ENCODE data around the gene RTKN2.
"Not testable (repeated sequence)": the region's sequence is repeated elsewhere in the genome, so short reads cannot be mapped to it uniquely, and the experiment has no call there.

The RTKN2 gene

DNA sequence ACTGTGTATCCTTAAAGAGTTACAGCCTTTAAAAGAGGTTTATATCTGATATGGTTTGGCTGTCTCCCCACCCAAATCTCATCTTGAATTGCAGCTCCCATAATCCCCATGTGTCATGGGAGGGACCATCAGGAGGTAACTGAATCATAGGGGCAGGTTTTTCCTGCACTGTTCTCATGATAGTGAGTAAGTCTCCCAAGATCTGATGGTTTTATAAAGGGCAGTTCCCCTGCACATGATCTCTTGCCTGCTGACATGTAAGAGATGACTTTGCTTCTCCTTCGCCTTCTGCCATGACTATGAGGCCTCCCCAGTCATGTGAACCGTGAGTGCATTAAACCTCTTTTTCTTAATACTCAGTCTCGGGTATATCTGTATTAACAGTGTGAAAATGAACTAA, 9.7 kb downstream of the RTKN2 start:
- no peak for DNase-seq

DNA sequence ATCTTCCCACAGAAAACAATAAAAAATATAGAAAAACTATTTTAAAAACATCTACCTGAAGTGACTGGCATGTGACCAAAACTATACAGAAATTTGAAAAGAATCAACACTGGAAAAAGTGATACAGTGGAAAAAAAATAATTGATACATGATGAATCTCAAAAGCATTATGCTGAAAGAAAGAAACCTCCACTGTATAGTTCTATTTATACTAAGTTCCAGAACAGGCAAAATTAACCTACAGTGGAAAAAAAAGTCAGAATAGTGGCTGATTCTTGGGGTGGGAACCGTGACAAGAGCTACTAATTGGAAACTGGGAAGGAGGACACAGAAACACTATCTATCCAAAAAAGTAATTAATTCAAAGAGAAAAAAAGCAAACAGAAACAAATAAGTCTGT, 14.9 kb downstream of the RTKN2 start:
- no peak for DNase-seq

DNA sequence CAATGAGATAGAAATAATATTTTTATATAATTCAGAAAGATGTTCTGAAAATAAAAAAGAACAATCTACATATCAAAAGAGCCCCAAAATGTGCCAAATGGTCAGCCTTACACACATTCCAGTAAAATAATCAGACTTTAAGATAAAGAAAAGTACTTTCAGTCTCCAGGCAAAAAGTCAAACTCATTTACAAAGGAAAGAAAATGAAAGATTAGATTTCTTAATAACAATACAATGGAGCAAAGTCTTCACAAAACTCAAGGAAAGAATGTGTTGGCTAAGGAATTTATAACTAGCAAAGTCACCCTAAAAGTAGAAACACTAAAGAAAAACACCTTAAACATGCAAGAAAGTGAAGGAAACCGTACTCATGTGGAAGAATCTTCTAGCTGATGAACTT, 16.6 kb downstream of the RTKN2 start:
- DNase-seq: no peak

DNA sequence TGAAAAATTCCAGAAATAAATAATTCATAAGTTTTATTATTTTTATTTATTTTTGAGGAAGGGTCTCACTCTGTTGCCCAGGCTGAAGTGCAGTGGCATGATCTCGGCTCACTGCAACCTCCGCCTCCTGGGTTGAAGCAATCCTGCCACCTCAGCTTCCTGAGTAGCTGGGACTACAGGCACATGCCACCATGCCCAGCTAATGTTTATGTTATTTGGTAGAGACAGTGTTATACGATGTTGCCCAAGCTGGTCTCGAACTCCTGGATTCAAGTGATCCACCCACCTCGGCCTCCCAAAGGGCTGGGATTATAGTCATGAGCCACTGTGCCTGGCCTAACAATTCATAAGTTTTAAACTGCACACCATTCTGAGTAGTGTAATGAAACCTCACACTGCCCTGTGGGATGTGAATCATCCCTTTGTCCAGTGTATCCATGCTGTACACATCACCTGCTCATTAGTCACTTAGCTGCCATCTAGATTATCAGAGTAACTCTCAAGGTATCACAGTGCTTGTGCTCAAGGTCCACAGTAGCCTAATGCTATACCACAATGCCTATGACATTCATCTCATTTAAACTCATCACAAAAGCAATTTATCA, 17.9 kb downstream of the RTKN2 start:
- no peak for DNase-seq

DNA sequence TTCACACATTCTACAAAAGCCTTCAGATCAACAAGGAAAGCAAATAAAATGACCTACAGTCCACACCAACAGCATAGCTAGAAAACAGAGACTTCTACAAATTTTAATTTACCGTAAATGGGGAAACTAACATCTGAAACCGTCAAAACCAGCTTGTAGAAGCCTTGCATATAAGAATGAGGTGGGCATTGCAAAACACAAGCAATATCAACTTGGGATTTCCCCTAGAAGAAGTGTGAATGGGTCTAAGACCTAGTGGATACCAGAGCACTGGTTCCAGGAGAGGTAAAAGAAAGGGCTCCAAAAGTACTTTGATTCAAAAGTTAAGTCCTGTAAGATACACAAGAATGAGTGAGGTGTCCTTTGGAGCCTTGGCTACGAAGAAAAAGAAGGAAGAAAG, 18.7 kb downstream of the RTKN2 start:
- no peak for DNase-seq

DNA sequence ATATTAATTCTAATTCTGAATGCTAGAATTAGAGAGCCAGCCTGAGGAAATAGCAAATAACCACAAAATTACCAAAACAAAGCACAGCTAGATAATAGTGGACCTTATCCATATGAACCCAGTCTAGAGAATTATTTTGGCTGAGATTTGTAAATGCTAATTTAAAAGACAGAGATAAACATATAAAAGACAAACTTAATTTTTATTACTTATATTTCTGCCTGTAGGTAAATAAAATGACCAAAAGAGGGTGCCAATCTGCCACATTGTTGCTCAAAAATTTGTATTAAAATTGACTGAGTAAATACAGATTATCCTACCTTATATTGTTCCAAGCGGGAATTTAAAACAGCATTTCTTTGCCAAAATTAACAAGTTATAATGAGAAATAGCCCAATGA, 20.2 kb downstream of the RTKN2 start:
- DNase-seq: no peak

DNA sequence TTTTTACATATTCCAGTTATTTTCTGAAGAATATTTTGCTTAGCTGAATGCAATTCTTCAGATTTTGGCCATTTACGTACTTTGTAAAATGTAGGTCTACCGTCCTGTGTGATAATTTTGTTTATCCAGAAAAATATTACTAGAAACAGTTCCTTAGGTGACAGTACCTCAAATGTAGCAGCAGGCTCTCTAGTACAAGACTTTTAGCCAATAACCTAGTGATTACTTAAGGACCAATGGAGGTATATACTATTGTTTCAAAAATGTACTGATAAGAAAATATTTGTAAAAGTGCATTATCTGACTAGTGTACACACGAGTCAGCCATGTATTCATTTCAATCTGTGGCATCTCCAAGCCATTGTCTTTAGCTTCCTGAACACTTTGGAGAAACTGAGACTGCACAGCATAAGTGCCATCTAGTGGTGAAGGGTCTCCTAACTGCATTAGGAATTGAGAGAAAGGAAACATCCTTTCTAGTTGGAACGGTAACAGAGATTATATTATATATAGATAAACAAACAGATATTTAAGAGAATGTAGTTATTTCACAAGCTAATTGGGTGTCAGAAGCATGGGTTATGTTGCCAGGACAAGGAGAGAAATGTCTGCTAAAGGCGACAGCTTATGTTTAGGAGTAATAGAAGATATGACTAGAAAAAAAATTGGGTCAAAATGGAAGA, 23.7 kb downstream of the RTKN2 start:
- DNase-seq: peak; percentile 24

DNA sequence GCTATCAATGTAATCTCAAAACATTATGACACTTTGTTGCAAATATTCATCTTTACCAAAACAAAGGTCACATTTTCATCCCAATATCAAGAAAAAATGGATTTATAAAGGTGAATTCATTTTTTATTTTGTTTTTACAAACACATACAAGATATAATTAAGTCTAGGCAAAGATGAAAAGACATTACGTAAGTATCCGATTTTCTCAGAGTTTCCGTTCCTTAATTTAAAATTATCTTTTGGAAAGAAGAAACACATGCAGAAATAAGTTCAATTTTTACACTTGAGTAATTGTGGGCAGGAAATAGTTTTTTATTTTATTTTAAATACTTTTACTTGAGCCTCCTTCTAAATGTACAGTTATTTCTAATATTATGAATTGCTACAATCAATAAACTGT, 24.6 kb downstream of the RTKN2 start:
- no peak for DNase-seq

DNA sequence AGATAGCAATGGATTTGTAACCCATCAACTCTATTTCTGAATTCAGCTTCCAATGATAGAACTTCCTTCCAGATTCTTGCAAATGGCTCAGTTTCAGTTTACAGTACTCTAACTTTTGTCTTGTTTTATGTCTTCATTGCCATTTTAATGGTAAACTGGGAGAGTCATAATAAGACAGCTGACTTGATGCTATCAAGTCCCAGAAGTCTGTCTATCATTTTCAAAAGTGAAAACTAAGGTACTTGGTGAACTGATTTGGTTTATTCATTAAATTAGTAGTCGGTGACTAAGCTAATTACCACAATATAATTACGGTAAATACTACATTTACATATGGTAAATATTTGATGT, 25.0 kb downstream of the RTKN2 start:
- DNase-seq: no peak

DNA sequence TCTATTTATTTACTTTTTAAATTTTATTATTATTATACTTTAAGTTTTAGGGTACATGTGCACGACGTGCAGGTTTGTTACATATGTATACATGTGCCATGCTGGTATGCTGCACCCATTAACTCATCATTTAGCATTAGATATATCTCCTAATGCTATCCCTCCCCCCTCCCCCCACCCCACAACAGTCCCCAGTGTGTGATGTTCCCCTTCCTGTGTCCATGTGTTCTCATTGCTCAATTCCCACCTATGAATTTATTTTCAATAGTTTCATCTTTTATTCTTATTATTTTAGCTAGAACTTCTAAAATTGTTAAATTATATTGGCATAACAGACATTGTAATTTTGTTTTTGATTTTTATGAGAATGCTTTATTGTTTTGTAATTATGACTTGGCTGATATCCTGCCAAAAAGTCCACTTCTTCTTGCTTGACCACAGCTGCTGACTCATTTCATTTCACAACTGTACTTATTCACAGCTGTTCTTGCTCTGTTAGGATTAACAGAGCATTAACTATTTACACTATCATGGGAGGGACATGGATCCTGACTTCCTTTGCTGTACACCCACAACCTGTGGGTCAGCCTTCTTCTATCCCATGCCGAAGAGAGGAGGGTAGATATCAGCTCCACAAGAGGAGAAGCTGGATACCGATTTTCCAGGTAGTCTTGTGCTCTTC, 25.5 kb downstream of the RTKN2 start:
- not testable (repeated sequence) for DNase-seq

DNA sequence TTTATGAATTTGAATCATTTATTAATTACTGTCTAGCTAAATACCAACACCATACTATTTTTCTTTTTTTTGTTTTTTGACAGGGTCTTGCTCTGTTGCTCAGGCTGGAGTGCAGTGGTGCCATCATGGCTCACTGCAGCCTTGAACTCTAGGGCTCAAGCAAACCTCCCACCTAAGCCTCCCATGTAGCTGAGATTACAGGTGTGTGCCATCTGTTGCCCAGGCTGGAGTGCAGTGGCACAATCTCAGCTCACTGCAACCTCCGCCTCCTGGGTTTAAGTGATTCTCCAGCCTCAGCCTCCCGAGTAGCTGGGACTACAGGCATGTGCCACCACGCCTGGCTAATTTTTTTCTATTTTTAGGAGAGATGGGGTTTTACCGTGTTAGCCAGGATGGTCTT, 27.1 kb downstream of the RTKN2 start:
- not testable (repeated sequence) for DNase-seq

DNA sequence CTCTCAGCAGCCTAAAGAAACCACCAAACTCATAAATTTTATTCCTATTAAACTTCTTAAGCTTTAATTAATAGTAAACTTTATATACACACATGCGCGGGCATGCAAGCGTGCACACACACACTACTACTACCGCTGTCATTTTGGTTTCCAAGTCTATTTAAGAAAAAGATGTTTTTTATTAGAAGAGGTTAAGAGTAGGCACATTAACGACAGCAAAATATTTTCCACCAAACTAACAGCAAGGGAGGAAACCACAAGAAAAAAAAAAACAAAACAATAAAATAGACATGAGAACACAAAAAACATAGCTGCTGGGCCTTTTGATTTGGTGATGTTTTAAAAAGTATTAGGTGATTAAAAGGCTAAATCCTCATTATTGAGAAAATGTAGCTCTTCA, 28.6 kb downstream of the RTKN2 start:
- no peak for DNase-seq

DNA sequence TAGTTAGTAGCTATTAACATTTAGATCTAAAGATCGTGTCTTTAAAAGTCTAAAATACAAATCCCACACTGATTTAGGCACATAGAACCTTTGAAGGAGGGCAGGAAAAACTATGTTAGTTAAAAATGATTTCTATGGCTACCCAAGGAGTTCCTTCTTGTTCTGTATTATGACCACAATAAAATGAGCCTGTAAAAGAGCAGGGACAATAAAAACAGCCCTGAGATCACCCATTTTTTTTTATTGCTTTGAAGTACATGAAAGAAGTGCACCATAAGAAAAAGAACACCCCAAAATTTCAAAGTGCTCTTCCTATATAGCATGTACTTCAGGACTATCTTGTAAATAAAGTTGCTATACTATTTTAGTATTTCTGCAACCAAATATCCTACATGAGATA, 29.8 kb downstream of the RTKN2 start:
- no peak for DNase-seq

DNA sequence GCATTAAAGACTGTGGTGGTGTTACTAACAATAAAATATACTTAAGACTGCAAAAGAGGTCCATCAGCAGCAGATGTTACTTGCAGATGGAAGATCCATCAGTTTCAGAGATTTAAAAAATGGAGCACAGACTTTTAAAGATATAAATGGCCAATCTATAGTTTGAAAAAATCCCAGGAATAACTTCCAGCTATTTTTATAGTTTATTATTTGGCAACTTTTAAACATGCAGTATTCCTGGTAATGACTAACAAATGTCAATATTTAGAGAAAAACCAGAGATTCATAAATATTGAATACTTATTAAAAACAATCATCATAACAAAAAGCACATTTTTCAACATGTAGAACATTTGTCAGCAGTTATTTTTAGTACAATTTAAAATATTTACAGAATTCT, 30.7 kb downstream of the RTKN2 start:
- no peak for DNase-seq

DNA sequence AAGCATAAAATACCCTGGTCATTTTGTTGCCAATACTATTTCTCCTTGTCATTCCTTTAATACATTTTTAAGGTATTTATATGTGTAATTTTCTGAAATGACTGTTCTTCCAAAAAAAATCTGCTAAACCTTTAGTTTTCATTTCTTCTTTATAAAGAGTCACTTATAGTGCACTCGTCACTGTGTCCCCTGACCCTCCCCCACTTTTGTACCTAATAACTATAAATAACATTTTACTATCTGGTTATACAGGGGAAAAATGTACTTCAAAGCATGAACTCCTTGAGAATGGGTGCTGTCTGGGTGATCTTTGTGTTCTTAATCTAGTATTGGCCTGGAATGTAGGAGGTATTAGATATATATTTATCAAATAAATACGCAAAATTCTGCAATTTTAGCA, 31.1 kb downstream of the RTKN2 start:
- no peak for DNase-seq

DNA sequence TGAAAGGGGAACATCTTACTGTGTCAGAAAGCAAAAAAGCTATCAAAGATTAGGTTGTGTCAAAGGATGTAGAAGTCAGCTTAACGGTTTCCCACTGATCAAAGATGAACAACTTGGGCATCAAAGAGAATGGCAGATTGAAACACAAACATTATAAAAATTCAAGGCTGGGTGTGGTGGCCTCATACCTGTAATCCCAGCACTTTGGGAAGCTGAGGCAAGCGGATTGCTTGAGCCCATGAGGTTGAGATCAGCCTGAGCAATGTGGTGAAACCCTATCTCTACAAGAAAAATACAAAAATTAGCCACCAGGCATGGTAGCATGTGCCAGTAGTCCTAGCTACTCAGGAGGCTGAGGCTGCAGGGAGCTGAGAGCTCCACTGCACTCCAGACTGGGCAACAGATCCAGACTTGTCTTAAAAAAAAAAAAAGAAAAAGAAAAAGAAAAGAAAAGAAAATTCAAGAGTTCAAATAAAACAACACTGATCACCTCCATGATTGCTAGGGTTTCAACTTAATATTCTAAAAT, 34.5 kb downstream of the RTKN2 start:
- DNase-seq: no peak

DNA sequence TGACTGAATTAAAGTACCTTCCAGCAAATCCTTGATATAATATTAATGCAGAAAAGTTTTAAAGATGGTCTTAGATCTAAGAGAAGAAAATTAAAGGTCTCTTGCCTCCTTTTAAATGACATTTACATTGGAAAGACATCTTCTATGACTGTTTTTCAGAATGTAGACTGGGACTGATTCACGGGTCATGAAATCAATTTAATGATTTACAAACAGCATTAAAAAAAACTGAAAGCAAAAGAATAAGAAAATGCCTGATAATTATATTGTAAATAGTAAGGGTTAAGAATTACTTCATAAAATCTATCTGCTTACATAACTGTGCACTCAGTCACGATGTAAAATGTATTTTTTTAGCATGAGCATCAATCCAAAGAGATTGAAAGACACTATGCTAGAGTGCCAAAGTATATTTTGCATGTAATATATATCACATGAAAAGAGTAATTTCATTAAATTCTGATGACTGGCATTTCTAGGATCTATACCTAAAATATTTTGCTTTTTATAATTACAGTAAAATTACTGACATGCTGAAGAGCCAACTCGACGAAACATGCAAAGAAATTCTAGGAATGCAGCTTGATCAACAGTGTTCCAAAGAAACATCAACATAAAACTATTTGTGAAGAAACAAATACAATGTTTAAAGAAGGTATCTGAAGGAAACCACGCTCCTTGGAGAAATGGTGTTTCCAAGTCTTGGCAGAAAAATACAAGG, 35.1 kb downstream of the RTKN2 start:
- no peak for DNase-seq

DNA sequence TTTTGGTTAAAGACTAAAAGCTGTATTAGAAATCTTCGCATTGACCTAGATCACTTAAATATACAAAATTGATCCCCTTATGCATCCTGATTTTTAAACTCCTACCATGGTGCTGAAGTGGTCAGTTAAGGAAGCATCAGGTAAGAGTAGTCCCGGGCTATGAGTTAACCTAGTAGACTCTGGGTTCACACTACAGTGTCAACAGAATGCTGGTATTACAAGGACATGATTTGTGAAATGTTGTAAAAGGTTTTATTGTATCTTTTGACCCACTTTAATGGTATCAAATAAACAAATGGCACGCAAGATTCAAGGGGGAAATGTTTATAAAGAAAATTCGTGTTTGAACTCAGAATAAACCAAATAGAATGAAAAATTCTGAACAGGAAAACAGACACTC, 36.8 kb downstream of the RTKN2 start:
- no peak for DNase-seq

DNA sequence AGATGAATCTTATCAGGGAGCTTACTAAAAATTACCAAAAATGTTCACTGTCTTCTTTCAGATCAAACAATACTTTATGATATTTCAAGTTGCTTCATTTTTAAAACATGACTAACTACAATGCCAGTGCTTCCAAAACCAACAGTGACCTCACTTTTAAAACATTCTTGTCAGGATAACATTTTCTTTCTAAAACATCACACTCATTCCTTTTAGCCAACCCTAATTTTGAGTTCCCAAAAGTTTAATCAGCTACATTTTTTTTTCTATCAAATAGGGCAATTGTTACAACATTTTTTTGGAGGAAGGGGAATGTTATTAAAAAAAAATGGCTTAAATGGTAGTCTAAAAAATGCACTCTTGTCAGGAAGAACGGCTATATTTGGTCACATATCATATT, 37.3 kb downstream of the RTKN2 start:
- DNase-seq: no peak

DNA sequence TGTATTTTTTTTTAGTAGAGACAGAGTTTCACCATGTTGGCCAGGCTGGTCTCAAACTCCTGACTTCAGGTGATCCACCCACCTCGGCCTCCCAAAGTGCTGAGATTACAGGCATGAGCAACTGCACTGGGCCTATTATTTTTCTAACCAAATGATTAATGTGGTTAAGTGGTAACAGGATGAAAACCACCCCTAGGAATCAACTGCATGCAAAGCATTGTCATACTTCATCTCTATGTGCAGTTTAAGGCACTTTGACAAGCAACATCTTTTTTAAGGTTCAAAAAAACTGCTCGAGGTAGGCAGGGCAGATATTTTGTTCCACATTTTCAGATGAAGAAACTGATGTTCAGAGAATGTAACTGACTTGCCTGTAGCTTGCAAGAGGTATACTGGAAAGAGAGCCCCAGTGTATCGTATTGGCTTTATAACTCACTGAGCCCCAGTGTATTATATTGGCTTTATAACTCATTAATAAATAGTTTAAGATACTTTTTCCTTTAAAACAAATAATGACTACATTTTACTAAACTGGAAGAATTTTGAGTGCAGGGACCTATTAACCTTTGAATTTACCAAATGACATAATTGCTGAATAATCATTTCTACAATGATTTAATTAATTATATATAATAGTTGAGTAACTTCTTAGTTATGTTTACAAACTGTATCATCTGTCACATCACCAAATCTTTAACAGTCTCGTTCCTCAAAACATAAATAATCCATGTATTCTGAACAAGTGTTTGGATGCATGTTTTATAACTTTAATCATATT, 38.1 kb downstream of the RTKN2 start:
- no peak for DNase-seq

DNA sequence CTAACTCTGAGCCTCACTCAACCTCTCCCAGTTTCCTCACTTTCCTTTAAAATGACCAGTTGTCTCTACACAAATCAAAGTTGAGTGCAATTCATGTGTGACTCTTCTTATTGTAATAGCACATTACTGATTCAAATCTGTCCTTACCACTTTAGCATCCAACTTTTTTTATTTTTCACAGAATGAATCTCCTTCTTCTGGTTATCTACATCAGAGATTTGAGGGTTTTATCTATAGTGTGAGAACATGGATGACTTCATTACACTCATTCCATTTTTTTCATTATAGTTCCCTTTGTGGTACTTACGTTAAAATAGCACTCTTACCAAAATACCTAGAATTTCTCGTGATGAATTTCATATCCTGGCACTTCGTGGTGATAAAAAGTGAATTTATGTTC, 43.3 kb downstream of the RTKN2 start:
- no peak for DNase-seq

DNA sequence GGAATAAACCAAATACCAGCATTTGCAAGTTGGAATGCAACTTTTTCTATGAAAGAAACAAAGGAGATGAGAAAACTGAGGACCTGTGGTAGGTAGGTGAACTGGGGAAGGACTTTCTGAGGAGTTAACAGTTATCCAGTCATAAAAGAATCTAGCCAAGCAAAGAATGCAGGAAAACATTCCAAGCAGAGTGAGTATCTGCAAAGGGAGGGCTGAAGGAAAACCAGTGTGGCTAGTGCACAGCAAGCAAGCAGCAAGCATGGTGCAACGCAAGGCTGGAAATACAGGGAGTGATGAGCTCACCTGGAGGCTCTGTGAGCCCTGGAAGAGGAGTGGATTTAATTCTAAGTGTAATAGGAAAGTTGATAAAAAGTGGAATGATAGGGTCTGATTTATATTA, 44.0 kb downstream of the RTKN2 start:
- DNase-seq: no peak

DNA sequence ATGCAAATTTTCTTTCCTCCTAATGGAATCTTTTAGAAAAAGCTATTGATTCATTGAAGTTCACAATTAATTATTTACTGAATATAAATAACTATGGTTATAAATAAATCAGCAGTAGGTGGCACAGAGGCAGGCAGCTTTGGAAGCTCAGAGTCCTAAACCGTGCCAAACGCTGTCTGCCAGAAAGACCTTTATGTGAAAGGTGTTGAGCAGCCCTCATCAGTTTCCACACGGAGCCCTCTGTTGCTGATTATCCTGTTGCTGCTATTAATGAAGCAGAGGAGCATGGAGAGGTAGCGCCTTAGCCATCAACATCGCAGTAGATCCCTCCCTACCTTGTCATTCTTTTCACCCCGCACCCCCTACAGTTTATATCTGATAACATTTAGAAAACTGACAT, 51.0 kb downstream of the RTKN2 start:
- no peak for DNase-seq

Data from activated CD4-positive, alpha-beta T cell treated with anti-CD3 and anti-CD28 coated beads, Interleukin-2, amount 50 U/mL, for 1 hour (primary cell).